GOT3 (cell line): Measurements from ENCODE around the gene CARD14.
"Not testable (repeated sequence)": the region's sequence is repeated elsewhere in the genome, so short reads cannot be mapped to it uniquely, and the experiment has no call there.

Source experiments
- DNase-seq: peaks from one replicate; lab custom pipeline; 2025; ENCODE audit warnings: mixed read lengths; lab: John Stamatoyannopoulos, UW

CARD14 gene

DNA sequence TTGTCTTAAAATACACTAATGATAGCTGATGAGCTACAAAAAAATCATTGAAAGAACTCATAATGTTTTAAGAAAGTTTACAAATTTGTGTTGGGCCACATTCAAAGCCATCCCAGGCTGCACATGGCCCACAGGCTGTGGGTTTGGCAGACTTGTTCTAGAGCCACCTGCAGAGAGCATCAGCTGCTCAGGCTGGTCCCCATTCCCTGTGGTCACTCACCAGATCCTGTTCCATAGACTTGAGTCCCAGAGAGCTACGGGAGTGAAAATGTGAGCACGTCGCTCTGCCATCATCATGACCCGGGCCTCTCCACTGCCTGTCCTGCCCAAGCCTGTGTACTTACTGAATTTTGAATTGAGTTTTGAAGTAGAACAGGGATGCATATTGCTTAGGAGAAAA lies 57.3 kb downstream of the CARD14 start:
- DNase-seq, result no peak

DNA sequence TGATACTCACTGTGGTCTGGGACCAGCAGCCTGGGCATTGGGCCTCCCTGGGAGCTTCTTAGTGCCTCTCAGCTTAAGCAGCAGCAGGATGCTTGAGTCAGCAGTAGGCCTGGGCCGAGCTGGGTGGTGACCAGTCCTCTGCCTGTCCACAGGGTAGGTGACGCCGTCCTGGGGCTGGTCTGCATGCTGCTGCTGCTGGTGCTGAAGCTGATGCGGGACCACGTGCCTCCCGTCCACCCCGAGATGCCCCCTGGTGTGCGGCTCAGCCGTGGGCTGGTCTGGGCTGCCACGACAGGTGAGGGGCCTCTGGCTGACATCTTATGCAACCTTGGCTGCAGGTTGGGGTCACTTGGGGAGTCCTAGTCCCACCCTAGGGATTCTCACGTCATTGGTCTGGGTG lies 57.8 kb downstream of the CARD14 start:
- no peak for DNase-seq

DNA sequence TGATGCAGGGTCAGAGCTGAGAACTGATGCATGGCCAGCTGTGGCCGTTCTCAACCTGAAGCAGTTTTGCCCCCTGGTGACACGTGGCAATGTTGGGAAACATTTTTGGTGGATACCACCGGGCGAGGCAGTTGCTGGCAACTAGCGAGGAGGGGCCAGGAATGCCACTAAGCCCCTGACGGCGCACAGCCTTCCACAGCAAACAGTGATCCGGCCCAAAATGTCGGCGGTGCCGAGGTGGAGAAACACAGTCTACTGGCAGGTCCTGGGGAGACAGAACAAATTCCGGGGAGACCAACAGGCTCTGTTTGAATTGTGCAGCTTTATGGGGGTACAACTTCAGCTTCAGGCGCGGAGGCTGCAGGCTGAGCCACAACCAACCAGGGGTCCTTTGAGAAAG lies 58.6 kb downstream of the CARD14 start:
- DNase-seq, result no peak

DNA sequence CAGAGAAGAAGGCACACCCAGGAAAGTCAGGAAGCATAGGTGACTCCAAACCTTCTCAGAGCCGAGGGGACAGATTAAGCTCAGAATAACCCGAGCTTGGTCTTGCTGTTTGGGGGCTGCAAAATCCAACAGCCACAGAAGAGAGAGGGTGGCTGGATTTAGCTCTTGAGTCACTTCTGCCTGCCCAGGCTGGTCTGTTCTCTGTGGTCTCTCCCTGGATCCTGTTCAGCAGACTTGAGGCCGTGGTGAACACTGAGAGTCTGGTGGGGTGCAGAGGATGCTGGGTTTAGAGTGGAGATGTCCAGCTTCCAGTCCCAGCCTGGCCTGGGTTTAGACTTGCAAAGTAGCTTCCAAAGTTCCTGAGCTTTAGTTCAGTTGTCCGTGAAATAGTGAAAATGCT lies 59.2 kb downstream of the CARD14 start:
- DNase-seq, result no peak

DNA sequence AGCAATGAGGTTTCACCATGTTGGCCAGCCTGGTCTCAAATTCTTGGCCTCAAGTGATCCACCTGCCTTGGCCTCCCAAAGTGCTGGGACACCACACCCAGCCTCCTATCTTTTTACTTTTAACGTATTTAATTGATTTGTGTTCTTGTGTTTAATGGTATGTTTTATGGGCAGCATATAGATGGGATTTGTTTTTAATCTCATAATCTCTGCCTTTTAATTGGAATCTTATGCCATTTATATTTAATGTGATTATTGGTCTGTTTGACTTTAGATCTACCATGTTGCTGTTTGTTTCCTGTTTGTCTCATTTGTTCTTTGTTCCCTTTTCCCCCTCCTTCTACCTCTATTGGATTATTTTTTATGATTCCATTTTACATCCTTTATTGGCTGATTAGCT lies 62.6 kb downstream of the CARD14 start:
- DNase-seq, result no peak

DNA sequence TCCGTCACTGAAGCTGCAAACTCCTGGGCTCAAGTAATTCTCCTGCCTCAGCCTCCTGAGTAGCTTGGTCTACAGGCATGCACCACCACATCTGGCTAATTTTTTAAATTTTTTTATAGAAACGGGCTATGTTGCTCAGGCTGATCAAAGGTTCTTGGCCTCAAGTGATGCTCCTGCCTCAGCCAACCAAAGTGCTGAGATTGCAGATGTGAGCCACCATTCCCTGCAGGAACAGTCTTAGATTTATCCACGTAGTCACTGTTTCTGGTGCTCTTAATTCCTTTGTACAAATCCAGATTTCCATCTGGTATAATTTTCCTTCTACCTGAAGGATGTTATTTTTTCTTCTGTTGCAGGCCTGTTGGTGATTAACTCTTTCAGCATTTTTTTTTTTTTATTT lies 63.4 kb downstream of the CARD14 start:
- no peak for DNase-seq

DNA sequence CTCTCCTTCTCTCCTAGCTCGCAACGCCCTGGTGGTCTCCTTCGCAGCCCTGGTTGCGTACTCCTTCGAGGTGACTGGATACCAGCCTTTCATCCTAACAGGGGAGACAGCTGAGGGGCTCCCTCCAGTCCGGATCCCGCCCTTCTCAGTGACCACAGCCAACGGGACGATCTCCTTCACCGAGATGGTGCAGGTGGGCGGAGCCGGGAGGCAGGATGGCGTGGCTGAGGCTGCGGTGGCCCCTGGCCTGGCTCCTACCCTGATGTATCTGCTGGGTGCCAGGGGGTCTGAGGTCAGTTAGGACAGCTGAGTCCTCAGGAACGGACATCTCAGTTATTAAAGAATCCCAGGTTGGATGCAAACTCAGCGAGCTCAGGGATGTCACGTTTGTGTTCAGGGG lies 67.1 kb downstream of the CARD14 start:
- DNase-seq, result no peak

DNA sequence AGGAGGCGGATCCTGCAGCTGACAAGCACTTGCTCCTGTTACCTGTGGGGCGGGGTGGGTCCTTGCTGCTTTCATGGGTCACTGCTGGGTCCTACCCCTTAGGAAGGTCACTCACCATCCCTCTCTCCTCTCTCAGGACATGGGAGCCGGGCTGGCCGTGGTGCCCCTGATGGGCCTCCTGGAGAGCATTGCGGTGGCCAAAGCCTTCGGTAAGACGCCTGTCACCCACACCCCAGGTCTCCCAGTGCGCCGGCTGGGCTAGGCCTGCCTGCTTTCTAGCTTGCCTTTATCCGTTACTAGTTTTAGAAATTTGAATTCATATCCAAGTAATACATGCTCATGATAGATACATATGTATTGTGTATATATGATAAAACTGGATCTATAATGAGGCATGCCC lies 67.6 kb downstream of the CARD14 start:
- DNase-seq, result no peak

DNA sequence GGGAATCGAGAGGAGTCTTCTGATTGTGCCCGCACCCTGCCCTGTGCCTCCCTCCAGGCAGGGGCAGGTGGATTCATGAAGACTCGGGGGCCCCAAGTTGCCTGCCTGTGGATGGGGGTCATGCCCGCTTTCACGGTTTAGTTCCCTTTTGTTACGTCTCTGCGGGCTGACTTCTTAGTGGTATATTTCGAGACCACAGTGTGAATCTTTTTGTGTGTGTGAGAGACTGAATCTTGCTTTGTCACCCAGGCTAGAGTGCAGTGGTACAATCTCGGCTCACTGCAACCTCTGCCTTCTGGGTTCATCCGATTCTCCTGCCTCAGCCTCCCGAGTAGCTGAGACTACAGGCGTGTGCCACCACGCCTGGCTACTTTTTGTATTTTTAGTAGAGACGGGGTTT lies 72.7 kb downstream of the CARD14 start:
- DNase-seq, result no peak

DNA sequence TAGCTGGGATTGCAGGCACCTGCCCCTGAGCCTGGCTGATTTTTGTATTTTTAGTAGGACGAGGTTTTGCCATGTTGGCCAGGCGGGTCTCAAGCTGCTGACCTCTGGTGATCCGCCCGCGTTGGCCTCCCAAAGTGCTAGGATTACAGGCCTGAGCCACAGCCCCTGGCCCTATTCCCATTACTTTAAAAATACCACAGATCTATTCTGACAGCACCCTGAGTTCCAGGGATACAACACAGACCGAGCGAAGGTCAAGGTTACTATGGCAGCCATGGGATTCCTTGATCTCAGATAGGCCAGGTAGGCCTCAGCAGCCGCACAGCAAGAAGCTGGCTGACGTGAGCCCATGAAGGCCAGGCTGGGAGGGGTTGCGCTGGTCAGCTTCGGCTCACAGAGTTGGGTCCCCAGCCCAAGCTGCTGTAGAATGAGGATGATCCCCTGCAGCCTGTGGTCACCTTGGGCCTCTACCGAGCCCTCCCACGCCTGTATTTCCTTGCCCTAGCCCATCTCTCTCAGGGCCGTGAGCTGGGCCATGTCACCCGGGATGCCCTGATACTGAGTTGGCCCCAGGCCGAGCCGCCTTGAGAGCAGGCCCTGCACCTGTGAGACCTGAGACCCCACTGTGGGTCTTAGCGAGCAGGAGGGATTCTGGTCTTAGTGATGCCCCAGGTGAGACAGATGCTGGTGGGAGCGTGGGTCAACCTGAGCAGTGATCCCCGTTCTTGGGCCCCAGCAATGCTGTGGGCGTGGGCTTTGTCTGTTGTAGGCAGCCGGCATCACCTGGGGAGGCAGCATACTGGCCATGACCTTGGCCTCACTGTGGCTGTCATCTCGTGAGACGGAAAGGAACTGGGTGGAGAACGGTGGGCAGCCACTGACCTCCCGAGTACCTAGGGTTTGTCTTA lies 74.0 kb downstream of the CARD14 start:
- DNase-seq, result no peak

DNA sequence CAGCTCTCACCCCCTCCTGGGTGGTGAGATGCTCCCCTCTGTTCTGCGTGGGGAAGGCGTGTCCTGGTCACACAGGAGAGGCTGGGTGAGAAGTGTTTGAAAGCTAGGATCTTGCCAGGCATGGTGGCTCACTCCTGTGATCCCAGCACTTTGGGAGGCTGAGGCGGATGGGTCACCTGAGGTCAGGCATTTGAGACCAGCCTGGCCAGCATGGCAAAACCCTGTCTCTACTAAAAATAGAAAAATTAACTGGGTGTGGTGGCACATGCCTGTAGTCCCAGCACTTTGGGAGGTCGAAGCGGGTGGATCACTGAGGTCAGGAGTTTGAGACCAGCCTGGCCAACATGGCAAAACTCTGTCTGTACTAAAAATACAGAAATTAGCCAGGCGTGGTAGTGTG lies 74.6 kb downstream of the CARD14 start:
- not testable (repeated sequence) for DNase-seq

DNA sequence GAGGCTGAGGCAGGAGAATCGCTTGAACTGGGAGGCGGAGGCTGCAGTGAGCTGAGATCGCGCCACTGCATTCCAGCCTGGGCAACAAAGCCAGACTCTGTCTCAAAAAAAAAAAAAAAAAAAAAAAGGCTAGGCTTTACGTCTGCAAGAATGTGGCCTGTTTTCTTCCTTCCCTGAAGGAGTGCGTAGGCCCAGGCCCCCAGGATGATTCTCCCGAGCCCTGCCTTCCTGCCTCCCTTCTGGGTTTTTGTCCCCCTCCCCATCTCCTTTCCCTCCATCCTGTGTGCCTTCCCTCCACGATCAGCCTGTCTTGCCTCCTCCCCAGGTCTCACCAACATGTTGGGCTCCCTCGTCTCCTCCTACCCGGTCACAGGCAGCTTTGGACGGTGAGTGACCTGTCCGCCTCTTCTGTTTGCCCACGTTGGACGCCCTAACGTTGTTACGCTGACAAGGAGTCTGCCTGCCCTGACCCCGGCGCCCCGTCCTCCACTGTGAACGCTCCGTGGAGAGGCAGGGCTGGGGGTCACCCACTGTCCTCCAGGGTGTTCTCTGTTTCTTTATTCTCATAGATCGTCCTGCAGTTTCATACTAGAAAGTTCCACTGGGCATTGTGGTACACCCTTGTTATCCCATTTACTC lies 75.2 kb downstream of the CARD14 start:
- DNase-seq, result no peak

DNA sequence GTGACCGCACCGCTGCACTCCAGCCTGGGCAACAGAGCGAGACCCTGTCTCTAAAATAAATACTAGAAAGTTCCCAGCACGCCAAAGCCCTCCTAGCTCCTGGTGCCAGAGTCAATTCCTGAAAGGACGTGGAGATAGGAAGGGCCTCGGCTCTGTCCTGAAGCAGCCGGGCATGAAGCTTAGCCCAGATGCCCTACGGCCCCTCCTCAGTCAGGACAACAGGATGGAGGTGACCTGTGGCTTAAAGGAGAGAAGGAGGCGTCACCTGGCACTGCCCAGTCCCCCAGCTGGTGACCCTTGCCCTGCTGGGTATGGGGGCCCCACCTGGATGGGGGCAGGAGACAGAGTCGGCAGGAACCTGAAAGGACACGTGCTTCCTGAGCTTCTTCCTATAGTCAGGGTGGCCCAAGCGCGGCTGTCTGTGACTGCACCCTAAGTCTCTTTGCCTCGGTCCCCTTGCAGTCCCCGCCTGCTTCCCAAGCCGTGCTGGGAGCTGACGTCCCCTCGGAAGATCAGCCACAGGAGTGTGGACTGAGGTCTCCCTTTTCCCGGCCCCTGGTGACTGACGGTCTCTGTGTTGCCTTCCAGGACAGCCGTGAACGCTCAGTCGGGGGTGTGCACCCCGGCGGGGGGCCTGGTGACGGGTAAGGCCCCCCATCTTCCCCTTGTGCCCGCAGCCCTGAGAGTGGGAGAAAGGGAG lies 75.9 kb downstream of the CARD14 start:
- DNase-seq, result no peak

DNA sequence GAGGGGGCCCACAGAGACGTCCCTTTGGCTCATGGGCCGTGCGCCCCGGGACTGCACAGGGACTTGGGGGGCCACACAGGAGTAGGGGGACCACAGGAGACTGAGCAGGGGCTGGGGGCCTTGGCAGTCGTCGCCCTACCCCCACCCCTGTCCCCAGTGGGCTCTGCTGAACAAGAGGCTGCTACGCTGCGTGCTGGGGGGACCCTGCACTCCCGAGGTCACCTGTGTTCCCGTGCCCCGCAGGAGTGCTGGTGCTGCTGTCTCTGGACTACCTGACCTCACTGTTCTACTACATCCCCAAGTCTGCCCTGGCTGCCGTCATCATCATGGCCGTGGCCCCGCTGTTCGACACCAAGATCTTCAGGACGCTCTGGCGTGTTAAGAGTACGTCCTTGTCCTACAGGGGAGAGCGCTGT lies 76.4 kb downstream of the CARD14 start:
- no peak for DNase-seq

DNA sequence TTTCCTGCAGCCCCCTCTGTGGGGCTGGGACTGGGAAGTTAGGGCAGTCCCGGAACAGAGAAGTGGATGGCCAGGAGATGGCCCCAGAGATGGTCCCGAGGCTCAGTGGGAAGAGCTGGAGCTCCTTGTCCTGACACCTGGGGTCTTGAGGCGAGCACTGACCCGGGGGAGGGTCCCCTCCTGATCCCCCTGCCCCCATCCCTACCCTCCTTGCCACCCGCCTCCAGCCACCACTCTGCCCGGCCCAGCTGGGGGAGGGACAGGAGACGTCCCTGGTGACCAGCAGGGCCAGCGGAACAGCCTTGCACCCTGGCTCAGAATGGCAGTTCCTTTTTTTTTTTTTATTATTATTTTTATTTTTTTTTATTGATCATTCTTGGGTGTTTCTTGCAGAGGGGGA lies 76.9 kb downstream of the CARD14 start:
- no peak for DNase-seq

DNA sequence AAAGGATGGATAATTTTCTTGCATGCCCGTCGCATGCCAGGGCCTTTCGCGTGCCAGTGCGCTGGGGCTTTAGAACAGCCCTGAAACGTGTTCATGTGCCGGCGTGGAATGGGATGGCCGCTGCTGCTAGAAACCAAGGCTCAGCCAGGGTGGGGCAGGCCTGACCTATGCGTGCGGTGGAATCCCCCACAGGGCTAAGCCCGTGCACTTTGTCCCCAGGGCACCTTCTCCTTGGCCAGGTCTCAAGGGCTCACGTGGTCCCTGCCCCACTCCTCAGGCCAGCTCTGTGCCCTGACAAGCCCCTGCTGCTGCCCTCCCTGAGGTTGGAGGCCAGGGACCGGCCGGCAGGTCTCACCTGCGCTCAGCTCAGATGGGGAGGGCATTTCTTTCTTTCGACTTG lies 77.7 kb downstream of the CARD14 start:
- no peak for DNase-seq

DNA sequence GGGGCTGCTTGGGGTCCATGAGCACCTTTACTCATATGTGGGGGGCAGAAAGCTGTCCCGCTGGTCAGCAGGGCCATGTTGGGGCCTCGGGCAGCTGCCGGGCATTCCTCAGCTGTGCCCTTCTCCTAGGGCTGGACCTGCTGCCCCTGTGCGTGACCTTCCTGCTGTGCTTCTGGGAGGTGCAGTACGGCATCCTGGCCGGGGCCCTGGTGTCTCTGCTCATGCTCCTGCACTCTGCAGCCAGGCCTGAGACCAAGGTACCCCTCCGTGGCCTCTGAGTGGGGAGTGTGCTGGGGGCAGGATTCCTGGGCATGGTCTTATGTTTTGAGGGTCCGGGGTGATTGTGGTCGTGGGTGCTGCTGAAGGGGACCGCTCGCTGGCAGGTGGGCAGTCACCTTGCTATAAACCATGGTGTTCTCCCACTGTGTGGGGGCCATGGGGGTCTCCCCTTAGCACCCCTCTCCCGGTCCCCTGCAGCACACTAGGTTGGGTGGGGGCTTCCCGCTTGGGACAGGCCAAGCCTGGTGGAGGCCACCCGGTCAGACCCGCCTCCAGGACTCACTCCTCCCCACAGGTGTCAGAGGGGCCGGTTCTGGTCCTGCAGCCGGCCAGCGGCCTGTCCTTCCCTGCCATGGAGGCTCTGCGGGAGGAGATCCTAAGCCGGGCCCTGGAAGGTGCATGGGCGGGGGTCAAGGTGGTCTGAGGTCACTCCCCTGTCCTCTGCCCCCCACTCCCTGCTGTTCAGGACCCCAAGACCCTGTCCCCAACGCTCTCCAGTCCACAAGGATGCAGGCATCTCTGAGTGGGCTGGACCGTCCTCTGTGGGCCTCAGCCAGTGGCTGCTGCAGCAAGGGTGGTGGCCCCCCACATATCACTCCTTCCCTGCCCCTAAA lies 78.4 kb downstream of the CARD14 start:
- no peak for DNase-seq

DNA sequence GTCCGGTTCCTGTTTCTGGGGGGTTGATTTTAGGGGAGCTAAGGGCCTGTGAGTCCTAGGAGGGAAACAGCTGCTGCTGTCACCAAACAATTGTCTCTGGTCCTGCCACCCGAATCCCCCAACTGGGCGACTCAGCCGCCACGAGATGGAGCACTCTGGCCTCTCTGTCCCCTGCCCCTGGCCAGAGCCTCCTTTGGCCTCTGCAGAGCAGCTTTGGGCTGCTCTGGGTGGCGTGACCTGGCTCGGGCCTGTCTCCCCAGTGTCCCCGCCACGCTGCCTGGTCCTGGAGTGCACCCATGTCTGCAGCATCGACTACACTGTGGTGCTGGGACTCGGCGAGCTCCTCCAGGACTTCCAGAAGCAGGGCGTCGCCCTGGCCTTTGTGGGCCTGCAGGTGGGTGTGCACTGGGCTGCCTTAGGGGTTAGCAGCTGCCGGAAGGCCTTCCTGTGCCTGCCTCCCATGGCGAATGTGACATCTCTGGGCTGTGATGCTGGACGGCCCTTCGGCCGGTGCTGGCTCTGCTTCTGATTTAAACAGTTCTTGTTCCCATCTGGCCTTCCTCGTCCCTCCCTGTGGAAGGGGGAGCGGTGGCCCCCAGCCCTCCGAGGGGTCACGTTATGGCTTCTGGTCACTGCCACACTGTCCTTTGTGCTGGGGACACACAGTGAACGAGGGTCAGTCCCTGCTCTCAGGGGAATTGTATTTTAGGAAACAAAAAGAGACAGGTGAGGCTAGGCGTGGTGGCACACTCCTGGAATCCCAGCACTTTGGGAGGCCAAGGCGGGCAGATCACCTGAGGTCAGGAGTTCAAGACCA lies 79.3 kb downstream of the CARD14 start:
- no peak for DNase-seq

DNA sequence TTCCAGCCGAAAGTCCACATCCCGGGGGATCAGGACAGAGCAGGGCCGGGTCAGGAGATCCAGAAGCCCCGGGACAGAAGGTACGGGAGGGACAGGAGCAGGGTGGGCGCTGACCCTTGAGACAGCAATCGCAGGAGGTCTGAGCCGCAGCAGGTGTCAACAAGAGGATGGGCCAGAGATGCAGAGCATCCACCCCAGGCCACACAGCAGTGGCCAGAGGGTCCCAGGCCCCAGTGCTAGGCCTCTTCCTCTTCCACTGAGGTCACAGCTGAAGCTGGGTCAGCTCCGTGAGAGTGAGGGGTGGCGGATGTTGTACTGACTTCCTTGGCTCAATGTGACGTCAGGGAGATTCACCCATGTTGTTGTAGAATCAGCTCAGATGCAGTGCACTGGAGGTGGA lies 82.1 kb downstream of the CARD14 start:
- no peak for DNase-seq

DNA sequence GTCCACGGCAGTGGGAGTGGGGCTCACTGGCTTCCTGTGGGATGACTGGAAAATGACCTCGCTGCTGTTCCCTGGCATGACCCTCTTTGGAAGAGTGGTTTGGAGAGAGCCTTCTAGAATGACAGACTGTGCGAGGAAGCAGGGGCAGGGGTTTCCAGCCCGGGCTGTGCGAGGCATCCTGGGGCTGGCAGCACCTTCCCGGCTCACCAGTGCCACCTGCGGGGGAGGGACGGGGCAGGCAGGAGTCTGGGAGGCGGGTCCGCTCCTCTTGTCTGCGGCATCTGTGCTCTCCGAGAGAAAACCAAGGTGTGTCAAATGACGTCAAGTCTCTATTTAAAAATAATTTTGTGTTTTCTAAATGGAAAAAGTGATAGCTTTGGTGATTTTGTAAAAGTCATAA lies 83.0 kb downstream of the CARD14 start:
- no peak for DNase-seq
